GM21447 (cell line): ENCODE data around the gene GOSR2.
"Not testable (repeated sequence)": the region's sequence is repeated elsewhere in the genome, so short reads cannot be mapped to it uniquely, and the experiment has no call there.

Source experiments
- ATAC-seq: cut with Tn5 transposase; IDR thresholded peaks from one replicate; pipeline ENCODE4 v1.9.1; 2021; ENCODE audit not compliant: unreplicated experiment

Gene GOSR2

GRCh38 chr17:46892192-46892703, 30.7 kb upstream of the GOSR2 start:
- no peak for ATAC-seq

- no peak for ATAC-seq
These were observed 28.9 kb upstream of the GOSR2 start for GRCh38 chr17:46894024-46894423.

GRCh38 chr17:46894476-46895151, 28.3 kb upstream of the GOSR2 start:
- ATAC-seq, result no peak

- no peak for ATAC-seq
These were observed 27.8 kb upstream of the GOSR2 start for GRCh38 chr17:46895171-46895570.

GRCh38 chr17:46896991-46897390, 26.0 kb upstream of the GOSR2 start:
- ATAC-seq, result no peak

GRCh38 chr17:46898364-46898763, 24.6 kb upstream of the GOSR2 start:
- no peak for ATAC-seq

- ATAC-seq, result no peak
These were observed 24.1 kb upstream of the GOSR2 start for GRCh38 chr17:46898860-46899259.

- ATAC-seq, result no peak
These were observed 21.7 kb upstream of the GOSR2 start for GRCh38 chr17:46901291-46901690.

GRCh38 chr17:46903762-46904672, 18.9 kb upstream of the GOSR2 start:
- no peak for ATAC-seq

- ATAC-seq, result no peak
These were observed 14.8 kb upstream of the GOSR2 start for GRCh38 chr17:46908068-46908737.

- ATAC-seq, result no peak
These were observed 12.6 kb upstream of the GOSR2 start for GRCh38 chr17:46910179-46910927.

GRCh38 chr17:46911311-46911710, 11.6 kb upstream of the GOSR2 start:
- ATAC-seq, result no peak

GRCh38 chr17:46915596-46915995, 7.4 kb upstream of the GOSR2 start:
- no peak for ATAC-seq

GRCh38 chr17:46916211-46916610, 6.7 kb upstream of the GOSR2 start:
- no peak for ATAC-seq

GRCh38 chr17:46916623-46917022, 6.3 kb upstream of the GOSR2 start:
- ATAC-seq, result no peak

GRCh38 chr17:46917041-46917440, 5.9 kb upstream of the GOSR2 start:
- ATAC-seq, result no peak

- no peak for ATAC-seq
These were observed 5.4 kb upstream of the GOSR2 start for GRCh38 chr17:46917516-46917915.

GRCh38 chr17:46921962-46922361, 998 bp upstream of the GOSR2 start:
- ATAC-seq, result not testable (repeated sequence)

GRCh38 chr17:46922487-46922803, 515 bp upstream of the GOSR2 start:
- ATAC-seq, result no peak

- ATAC-seq, result no peak
These were observed 2.4 kb downstream of the GOSR2 start for GRCh38 chr17:46925185-46925868.
